GM18907 (cell line): ENCODE data around the gene KCNIP4.
A peak's percentile ranks its signal among the peaks of the same experiment; 100 is the strongest.
"Not testable (repeated sequence)": the region's sequence is repeated elsewhere in the genome, so short reads cannot be mapped to it uniquely, and the experiment has no call there.

Source experiments
- ATAC-seq: cut with Tn5 transposase; IDR thresholded peaks from one replicate; pipeline ENCODE4 v1.9.1; 2021; ENCODE audit warnings: mild to moderate bottlenecking, moderate library complexity; ENCODE audit not compliant: unreplicated experiment

Gene KCNIP4

DNA sequence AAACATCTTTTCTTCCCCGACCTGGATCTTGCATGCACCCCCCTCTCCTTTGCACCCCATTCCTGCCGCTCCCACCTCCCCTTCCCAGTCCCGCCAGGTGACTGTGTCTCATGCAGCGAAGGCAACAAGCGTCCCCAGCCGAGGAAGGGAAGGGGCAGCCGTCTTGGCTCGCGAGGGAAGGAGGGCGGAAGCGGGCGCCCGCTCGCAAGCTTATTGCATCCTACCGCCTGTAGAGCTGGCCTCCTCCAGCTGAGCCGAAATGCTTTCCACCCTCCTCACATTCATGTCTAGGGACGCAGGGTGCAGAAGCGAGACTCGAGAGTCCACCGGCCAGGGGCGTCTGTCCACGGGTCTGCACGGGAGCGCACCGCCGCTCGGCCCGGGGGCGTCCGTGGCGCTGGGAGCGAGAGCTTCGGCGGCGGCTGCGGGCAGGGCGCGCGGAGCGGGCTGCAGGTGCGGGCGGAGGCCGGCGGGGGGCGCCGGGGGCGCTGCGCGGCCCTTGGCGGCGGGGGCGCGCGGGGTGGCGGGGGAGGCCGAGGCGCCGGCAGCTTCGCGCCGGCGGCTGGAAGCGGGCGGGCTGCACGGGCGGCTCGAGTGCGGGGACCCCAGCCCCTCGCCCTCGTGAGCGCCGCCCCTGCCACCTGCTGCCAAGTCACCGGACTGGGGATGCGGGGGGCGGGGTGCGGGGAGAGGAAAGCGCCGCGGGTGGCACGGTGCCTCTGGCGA is at the start of gene KCNIP4:
KCNIP4 (minus strand) TSS at position 426 of the 726 bp plus-strand sequence.
- ATAC-seq = peak; percentile 43

DNA sequence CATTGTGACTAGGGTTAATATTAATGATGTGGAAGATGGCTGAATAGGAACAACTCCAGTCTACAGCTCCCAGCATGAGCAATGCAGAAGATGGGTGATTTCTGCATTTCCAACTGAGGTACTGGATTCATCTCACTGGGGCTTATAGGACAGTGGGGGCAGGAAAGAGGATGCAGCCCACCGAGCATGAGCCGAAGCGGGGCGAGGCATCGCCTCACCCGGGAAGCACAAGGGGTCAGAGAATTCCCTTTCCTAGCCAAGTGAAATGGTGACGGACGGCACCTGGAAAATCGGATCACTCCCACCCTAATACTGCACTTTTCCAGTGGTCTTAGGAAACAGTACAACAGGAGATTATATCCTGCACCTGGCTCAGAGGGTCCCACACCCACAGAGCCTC is 48.0 kb upstream of the KCNIP4 start:
- not testable (repeated sequence) for ATAC-seq

DNA sequence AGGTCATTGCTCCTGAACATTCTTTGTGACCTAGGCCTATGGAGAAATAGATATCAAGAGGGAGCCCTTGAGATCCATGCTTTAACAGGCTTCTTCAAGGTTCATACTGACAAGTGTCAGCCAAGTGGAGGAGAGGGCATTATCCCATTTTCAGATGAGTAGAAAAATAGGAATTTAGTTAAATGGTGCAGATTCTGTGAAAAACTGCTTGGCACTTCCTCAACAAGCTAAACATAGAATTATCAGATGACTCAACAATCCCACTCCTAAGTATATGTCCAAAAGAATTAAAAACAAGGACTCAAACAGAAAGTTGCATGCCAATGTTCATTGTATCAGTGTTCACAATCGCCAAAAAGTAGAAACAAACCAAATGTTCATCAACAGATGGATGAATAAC is 43.8 kb upstream of the KCNIP4 start:
- ATAC-seq = no peak

DNA sequence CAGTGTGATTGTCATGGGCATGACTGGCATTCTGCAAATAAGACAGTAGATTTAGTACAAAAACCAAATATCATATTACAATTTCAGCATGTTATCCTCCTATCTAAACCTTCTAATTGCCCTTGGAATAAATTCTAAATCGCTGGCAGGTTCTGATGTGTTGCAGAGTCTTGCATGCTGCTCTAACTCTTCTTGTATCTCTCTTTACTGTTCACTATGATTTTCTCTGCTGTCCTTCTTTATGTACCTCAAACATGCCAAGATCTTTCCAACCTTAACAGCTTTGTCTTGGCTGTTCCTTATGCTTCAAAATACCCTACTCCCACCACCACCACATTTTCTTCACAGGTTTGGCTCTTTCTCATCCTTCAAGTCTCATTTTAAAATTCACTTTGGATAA is 43.0 kb upstream of the KCNIP4 start:
- no peak for ATAC-seq

DNA sequence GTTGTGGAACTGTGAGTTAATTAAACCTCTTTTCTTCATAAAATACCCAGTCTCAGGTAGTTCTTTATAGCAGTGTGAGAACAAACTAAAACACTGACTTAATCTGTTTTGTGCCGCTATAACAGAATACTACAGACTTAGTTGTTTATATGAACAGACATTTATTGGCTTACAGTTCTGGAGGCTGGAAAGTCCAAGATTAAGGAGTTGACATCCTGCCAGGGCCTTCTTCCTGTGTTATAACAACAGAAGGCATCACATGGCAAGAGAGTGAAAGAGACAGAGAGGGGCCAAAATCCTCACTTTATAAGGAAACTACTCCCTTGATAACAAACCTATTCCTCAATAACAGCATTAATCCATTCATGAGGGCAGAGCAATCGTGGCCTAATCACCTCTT is 42.5 kb upstream of the KCNIP4 start:
- ATAC-seq = no peak

DNA sequence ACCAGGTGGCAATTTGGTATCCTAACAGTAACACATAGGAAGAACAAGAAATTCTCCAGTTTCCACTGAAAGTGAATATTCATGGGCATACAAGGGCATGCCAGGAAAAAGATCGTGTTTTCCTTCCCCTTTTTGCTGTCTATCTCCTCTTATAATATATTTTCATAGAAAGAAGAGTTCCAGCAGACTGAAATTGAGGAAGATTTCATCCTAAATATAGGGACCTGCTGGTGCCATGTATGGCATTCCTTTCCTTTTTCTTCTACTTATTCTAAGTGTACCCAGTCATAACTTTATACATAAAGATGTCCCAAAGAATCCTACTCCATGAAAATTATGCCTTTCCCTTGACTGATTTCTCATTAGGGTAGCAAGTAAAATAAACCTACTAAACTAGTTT is 40.8 kb upstream of the KCNIP4 start:
- no peak for ATAC-seq

DNA sequence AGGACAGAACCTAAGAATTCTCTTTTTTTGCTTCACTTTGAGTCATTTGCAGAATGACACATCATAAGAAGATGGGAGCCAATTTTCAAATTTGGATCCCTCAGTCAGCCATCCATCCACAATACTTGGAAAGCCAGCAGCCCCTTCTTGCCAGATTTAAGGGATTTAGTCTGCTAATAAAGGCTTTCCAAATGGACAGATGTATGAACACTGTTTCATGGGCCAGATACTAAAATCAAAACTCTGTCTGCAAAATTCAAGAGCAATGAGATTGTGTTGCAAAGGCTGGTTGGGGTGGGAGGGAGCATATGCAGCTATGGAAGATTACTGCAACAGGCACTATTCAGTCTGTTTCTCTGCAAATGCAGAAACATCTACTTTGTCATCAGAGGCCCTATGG is 37.7 kb upstream of the KCNIP4 start:
- no peak for ATAC-seq

DNA sequence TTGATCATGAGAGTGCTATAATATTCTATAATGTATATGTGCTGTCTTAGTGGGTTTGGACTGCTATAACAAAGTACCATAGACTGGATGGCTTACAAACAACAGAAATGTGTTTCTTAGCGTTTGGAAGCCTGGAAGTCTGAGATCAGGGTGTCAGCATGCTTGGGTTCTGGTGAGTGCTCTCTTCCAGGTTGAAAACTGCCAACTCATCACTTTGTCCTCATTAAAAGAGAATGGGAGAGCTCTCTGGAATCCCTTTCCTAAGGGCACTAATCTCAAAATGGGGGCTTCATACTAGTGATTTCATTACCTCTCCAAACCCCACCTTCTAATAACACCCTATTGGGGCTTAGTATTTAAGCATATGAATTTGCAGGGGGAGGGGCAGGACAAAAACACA is 33.5 kb upstream of the KCNIP4 start:
- no peak for ATAC-seq

DNA sequence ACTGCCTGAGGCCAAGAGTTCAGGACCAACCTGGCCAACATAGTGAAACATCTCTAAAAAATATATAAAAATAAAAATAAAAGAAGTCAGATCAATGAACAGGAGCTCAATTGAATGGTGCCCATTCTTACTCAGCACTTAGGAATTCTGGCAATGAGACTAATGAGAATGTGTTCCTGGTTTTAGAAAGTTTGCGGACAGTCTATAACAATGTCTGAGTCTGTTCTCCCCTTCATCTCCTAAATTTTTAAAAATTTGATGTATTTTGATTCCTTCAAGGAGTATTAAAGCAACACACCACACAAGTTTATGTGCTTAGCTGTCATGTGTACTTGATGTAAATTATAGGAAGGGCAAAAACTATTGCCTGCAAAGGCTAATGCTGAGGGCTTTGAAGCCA is 30.6 kb upstream of the KCNIP4 start:
- ATAC-seq = no peak

DNA sequence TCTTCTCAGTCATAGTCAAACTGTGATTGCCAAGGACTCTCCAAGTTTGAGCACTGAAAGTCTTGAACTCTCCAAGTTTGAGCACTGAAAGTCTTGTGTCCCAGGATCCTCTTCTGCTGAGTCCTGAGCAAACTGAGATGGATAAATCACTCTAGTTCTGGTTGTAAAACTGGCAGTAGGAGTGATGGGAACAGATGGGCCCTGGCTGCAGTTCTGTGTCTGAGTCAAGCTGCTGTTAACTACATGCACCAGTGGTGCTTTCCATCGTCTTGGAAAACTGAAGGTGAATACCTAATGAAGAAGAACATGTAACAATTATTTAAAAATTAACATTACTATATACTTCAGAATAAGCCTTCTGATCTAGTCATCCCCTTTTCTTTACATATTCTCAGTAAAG is 27.6 kb upstream of the KCNIP4 start:
- no peak for ATAC-seq

DNA sequence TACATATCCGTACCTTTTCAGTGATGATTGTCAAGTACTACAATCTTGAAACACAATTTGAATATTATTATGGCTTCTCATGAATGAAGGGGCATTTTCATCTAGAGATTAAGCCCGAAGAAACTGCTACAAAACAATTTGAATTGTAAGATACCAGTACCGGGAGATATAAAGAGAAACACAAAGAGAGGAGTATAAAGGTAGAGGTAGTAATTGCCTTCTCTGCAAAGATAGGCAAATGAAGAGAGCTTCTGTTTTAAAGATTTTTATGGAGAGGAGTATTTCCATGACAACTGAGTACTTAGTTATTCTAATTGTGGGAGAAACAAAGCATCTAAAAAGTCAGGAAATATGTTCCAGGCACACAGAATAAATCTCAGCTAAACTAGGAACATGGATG is 25.3 kb upstream of the KCNIP4 start:
- no peak for ATAC-seq

DNA sequence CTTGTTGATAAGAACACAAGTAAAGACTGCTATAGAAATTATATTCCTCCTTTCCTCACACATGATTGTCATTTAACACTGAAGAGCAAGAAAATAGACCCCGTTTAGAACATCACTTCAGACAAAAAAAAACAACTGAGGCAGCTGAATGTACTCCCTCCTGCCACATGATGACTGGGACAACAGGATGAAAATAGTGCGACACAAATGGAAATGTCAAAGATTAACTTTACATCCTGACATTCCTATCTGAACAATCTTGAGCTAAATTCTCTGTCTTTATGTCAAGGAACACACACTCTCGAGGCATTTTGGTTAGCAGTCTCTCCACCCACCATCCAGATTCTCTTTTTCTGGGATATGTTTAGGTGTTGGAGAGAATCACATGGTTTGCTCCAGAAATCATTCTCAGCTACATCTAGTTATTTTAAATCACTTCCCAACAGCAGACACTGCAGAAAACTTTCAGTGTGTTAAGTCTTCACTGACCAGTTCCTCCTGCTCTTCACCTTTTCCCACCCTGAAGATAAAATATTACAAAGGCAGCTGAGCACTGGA is 16.3 kb upstream of the KCNIP4 start:
- ATAC-seq = no peak

DNA sequence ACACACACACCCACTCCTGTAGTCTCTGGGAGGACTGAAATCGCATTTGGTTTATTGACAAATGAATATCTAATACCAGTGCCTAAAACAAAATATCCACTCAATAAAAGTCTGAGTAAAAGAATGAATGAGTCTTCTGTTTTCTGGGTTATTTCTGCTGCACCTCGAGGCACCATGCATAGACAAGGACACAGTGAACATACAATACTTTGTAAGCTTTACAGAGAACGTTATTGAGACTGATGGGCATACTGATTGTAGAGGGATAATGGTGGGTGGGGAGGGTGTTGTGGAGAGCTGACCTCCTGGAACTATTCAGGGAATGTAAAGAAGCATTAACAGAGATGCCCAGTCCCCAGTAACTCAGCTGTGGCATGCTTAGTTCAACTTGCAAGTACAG is 14.1 kb upstream of the KCNIP4 start:
- no peak for ATAC-seq

DNA sequence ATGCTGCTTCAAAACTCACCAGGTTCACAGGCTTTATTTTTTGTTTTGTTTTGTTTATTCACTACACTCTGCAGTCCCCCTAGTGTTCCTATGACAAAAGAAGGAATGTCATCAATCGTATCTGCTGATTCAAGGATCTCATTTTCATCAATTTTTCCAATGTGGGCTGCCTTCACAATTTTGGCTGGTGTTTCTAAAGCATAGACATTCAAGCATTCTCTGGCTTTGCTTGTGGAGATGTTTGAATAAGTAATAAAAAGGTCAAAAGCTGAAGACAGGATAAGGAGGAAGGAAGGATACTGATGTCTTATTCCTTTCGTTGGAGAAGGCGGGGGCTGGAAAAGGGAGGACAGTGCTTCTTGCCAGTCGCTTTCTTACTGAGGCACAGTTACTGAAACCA is 12.2 kb upstream of the KCNIP4 start:
- ATAC-seq = no peak

DNA sequence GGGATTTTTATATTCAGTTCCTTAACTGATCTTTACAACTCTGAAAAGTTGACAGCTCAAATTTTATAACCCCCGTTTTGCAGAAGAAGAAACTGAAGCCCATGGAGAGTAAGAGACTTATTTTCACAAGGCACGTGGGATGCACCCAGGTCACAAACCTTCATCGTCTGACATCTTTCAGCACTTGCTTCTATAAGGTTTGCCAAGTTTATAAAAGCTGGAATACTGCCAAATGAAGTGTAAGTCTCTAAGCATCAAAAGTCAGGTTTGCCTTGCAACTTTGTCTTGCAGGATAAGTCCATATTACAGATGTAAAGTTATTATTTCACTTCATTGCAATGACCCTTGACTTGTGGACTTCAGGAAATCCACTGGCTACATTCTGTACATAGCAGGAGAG is 6.3 kb upstream of the KCNIP4 start:
- ATAC-seq = no peak

DNA sequence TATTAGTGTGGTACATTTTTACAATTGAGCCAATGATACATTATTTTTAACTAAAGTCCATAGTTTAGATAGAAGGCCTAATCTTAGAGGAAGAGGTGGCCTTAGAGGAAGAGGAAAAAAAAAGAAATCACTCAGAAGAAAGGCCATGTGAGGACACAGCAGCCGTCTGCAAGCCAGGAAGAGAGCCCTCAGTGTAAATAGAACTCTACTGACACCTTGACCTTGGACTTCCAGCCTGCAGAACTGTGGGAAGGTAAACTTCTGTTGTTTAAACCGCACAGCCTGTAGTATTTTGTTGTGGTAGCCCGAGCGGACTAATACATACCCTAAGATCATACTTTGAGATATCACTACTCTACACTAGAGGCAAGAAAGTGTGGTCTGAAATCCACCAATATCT is 5.1 kb upstream of the KCNIP4 start:
- ATAC-seq = no peak

DNA sequence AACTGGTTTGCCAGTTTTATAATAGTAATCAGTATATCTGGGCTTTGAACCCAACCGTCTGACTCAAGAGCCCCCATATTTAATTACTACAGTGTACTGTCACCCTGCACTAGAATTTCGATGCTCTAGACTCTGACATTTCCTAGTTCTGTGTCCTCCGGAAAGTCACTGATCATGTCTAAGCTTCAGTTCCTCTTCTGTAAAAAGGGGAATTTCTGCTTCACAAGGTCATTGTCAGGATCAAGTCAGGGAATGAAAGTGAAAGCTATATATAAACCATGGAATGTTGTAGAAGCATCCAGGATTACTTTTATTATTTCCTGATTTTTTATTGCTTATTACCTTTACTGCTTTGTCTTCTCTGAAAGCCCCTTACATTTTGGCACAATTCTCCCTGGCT is 4.0 kb upstream of the KCNIP4 start:
- ATAC-seq = peak; percentile 42

DNA sequence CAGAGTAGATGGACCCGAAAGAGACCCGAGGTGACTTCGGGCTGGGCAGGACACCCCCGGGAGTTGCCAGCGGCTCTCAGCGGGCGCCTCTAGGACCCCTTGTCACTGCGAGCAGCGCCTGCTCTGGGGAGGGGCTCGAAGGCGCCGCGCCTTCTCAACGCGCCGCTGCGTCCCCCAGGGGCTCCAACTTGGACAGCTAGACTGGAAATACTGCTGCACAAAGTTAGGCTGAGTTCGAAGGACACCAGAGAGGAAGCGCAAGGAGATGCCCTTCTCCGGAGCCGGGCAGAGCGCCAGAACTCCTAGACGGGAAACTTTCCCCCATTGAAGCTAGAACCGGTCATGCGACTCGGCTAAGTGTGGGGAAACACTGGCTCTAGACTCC is 493 bp upstream of the KCNIP4 start:
- no peak for ATAC-seq

DNA sequence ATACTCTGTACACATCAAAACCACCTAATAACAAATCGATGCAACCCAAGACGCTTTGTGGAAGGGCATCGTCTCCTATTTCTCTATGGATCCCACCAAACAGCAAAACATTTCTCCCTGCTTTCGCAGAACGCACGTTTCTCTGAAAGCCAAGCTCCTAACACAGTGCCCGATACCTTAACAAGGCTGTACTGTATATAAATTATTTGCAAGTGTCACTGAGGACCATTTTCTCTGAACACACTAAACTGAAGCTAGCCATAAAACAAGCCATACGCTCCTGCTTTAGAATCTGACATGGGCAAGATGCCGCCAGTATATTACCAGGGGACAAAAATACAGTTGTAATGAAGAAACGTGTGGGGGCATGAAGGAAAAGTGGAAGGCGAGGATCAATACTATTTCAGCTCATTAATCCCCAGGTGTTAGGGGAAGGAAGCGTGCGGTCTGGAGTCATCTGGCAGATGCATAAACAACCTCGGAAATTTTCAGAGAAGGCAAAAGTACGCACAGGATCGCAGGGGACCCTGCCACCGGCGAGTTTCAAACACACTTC is 703 bp downstream of the KCNIP4 start:
- ATAC-seq = no peak

DNA sequence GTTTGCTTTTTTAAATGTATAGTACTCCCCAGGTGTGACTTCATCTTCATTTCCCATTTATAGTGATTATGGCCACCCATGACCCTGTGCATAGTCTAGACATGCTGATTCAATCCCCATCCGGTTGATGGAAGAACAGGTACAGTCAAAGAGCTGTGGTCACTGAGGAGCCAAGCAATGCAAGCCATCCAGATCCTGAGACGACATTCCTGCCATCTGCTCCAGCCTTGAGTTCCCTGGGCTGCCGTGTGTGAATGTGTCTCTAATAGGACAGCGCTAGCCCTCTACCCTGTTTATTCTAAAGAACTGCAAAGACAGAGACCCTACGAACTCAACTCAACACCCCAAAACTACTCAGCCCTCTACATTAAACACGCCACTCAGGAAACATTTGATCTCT is 1.7 kb downstream of the KCNIP4 start:
- no peak for ATAC-seq

DNA sequence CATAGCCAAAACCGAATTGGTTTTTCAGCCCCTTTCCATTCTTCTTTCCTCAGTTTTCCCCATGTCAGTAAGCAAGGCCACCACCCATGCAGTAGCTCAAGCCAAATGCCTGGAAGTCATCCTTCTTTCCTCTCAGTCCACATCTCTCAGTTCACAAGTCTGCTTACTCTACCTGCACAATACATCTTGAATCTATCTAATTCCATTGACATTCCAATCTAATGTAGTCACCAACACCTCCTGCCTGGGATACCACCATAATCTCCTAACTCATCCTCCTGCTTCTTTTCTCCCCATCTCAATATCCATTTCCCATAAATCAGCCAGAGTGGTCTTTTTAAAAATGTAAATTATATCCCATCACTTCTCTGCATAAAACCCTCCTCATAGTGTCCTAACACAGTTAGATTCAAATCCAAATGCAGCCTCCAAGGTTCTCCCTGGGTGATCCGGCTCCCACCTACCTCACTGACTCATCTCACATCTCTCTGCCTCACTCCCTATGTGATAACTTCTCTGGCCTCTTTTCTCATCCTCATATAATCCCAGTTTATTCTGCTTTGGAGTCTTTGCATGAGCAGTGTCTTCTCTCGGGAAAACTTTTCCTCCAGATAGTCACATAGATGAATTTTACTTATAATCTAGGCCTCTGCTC is 26.9 kb downstream of the KCNIP4 start:
- ATAC-seq = no peak

DNA sequence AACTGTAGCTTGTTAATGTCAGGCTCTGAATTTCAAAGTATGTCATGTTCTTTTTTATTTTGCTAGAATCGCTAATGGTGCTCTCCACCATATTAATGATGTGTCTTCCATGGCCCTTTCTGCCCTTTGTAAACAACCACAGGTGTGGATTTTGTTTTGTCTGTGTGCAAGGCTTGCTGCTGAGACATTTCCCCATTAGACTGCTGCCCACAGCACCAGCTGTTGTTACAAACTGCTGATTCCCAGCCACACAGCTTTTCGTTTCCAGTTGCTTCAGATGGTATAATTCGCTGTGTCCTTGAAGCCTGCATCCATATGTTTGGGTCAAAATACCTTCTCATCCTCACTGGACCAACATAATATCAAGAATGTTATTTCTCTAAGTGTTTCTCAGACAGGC is 32.8 kb downstream of the KCNIP4 start:
- no peak for ATAC-seq
